SK-N-MC (cell line): Measurements from ENCODE around the gene VWCE.

ENCODE experiments used
- EZH2 ChIP-seq: fragments of 200-600 bp; sonication (generic); IDR thresholded peaks from one replicate; pipeline ENCODE4 v1.6.1; 2017; ENCODE audit warnings: antibody characterized with exemption
- FOXP2 ChIP-seq: optimal IDR thresholded peaks from 2 replicates; pipeline ENCODE3; 2011; ENCODE audit warnings: mild to moderate bottlenecking, moderate library complexity; ENCODE audit not compliant: insufficient read depth; ENCODE audit errors: extremely low read length, control extremely low read depth

GRCh38 chr11:61277186-61278000 is 17.7 kb downstream of the VWCE start:
- TF ChIP-seq EZH2 (no peak), FOXP2 (no peak)
